Panc1 (cell line): ENCODE results near the gene CCDC192. TPM values are rescaled to one million over a fixed set of nuclear protein-coding genes. Genes with fewer than 3 reads are reported as not detected.
"Not testable (repeated sequence)": the region's sequence is repeated elsewhere in the genome, so short reads cannot be mapped to it uniquely, and the experiment has no call there.

ENCODE experiments used
- ATAC-seq: fragments of 200-7000 bp; cut with Tn5 transposase; 2 replicates; pipeline ENCODE4 v1.9.1; 2020; ENCODE audit warnings: mild to moderate bottlenecking, moderate library complexity
- BruUV-seq: library from RNA; stranded (reverse); fragments of 400-500 nt; replicated peaks from 2 replicates; lab custom pipeline; 2021; lab: Mats Ljungman, UMichigan
- CTCF ChIA-PET: fragments of 300-600 bp; sonication (Branson Sonifier 250); formaldehyde crosslinking; loops from one replicate; lab custom pipeline; 2022; ENCODE audit warnings: antibody characterized with exemption; lab: Charles Lee
- POLR2A ChIA-PET: fragments of 300-600 bp; sonication (Branson Sonifier 250); formaldehyde crosslinking; loops from one replicate; lab custom pipeline; 2022; ENCODE audit warnings: antibody characterized with exemption; lab: Charles Lee
- DNase-seq: peaks from one replicate; pipeline ENCODE4 v3.0.0-alpha.2; 2010; ENCODE audit warnings: low read depth, low spot score
- H3K27ac ChIP-seq: 2 replicates; pipeline ENCODE4 v1.5.1; 2011; ENCODE audit warnings: mild to moderate bottlenecking, low read length, inconsistent platforms
- H3K27me3 ChIP-seq: fragments of 200-500 bp; sonication (Bioruptor generic); 2 replicates; pipeline ENCODE4 v1.6.0; 2014; ENCODE audit warnings: low read length, inconsistent platforms; ENCODE audit not compliant: control insufficient read depth, insufficient read depth
- H3K36me3 ChIP-seq: fragments of 200-500 bp; sonication (Bioruptor generic); 2 replicates; pipeline ENCODE4 v1.5.1; 2014; ENCODE audit warnings: inconsistent platforms, mild to moderate bottlenecking, low read length, moderate library complexity; ENCODE audit not compliant: control insufficient read depth, insufficient read depth
- H3K4me1 ChIP-seq: 2 replicates; pipeline ENCODE4 v1.5.1; 2011; ENCODE audit warnings: inconsistent platforms, mild to moderate bottlenecking, low read length, moderate library complexity; ENCODE audit not compliant: control insufficient read depth, insufficient read depth
- H3K4me3 ChIP-seq, 2 experiments: 2 replicates each; pipeline ENCODE4 v1.5.1; 2011 to 2012; ENCODE audit warnings: low read depth in 2 of 2, low read length in 2 of 2, mild to moderate bottlenecking in 2 of 2, inconsistent platforms in 1 of 2, moderate library complexity in 1 of 2
- H3K9me3 ChIP-seq: fragments of 200-500 bp; sonication (Bioruptor generic); 2 replicates; pipeline ENCODE4 v1.5.1; 2014; ENCODE audit warnings: low read depth, mild to moderate bottlenecking, inconsistent platforms, low read length, moderate library complexity; ENCODE audit not compliant: control insufficient read depth, insufficient read depth
- CTCF ChIP-seq: fragments of 450-650 bp; IDR thresholded peaks from 2 replicates; pipeline ENCODE4 v1.5.1; 2017; ENCODE audit warnings: mild to moderate bottlenecking
- POLR2AphosphoS5 ChIP-seq: IDR thresholded peaks from 2 replicates; pipeline ENCODE4 v1.6.1; 2012; ENCODE audit warnings: mild to moderate bottlenecking, low read depth, low read length, moderate library complexity
- SIN3A ChIP-seq: IDR thresholded peaks from 2 replicates; pipeline ENCODE4 v1.6.1; 2012; ENCODE audit warnings: low read depth, mild to moderate bottlenecking, low read length, moderate library complexity, borderline replicate concordance; ENCODE audit not compliant: insufficient read depth
- TCF7L2 ChIP-seq: IDR thresholded peaks from 2 replicates; pipeline ENCODE4 v1.6.1; 2011; ENCODE audit warnings: mild to moderate bottlenecking, low read depth, low read length, inconsistent platforms
- in situ Hi-C: cut with HindIII; loops from 2 replicates; pipeline ENCODE4 v1.10.0; 2016; ENCODE audit warnings: low sequenced_read_pairs, low pct_unique_long_range_greater_than_20kb
- intact Hi-C: fragments of 100-400 bp; cut with micrococcal nuclease; formaldehyde crosslinking; loops from one replicate; pipeline ENCODE4 v1.10.0; 2022; ENCODE audit not compliant: unreplicated experiment
- total RNA-seq: library from RNA; stranded (reverse); gene quantifications from one replicate; pipeline ENCODE4 v1.2.1, GENCODE V29; 2021; ENCODE audit not compliant: unreplicated experiment
- TF ChIP-seq, protein P1 (sequence below), 2 experiments: IDR thresholded peaks; 2 replicates each; pipeline ENCODE4 v1.6.1; 2011 to 2012; ENCODE audit warnings: low read depth in 2 of 2, control low read depth in 1 of 2, low read length in 1 of 2, mild to moderate bottlenecking in 1 of 2, moderate library complexity in 1 of 2; ENCODE audit not compliant: insufficient read depth in 1 of 2

Gene CCDC192
- total RNA-seq, 1 experiment from 2014 or later = not detected

DNA sequence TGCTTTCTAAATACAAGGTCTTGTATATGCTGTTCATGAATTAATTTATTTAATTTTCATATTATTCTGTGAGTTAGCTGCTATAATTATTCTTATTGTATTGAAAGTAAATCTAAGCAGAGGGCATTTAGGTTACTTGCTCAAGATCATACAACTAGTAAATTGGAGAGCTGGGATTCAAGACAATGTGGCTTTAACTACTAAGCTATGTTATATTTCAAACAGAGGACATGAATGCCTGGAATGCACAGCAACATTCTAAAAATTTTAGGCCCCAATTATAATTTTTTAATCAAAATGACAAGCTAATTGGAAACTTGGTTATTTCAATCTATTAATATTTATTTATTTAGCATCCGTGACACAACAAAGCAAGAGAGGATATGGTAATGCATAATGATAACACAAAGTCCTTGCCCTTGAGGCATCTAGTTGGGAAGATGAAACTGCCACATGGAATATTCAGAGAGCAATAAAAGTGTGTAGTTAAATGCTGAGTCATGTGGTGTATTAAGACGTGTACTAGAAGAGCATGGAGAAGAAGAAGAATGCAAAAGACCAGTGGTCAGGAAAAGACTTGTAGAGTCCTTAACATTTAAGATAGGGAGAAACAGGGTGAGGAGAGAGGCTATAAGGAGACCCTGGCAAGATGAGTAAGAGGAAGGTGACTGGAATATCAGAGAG, 29.9 kb upstream of the CCDC192 start:
- Histone ChIP-seq H3K27ac (no peak overlapping the region), H3K9me3 (no peaks in the 10 kb centered on the region), H3K4me1 (no peaks in the 10 kb centered on the region), H3K36me3 (no peaks in the 10 kb centered on the region), H3K4me3 (no peak overlapping the region), H3K27me3 (no peaks in the 10 kb centered on the region)
- ChIA-PET POLR2A (no interaction called here), CTCF (no interaction called here)
- TF ChIP-seq CTCF = no peak
- no peak for TF ChIP-seq SIN3A
- no peak for TF ChIP-seq TCF7L2
- TF ChIP-seq, protein P1, sequence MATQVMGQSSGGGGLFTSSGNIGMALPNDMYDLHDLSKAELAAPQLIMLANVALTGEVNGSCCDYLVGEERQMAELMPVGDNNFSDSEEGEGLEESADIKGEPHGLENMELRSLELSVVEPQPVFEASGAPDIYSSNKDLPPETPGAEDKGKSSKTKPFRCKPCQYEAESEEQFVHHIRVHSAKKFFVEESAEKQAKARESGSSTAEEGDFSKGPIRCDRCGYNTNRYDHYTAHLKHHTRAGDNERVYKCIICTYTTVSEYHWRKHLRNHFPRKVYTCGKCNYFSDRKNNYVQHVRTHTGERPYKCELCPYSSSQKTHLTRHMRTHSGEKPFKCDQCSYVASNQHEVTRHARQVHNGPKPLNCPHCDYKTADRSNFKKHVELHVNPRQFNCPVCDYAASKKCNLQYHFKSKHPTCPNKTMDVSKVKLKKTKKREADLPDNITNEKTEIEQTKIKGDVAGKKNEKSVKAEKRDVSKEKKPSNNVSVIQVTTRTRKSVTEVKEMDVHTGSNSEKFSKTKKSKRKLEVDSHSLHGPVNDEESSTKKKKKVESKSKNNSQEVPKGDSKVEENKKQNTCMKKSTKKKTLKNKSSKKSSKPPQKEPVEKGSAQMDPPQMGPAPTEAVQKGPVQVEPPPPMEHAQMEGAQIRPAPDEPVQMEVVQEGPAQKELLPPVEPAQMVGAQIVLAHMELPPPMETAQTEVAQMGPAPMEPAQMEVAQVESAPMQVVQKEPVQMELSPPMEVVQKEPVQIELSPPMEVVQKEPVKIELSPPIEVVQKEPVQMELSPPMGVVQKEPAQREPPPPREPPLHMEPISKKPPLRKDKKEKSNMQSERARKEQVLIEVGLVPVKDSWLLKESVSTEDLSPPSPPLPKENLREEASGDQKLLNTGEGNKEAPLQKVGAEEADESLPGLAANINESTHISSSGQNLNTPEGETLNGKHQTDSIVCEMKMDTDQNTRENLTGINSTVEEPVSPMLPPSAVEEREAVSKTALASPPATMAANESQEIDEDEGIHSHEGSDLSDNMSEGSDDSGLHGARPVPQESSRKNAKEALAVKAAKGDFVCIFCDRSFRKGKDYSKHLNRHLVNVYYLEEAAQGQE (IDR thresholded peaks at IDR 0.05; ENCODE audit: insufficient read depth in 1 of 2, low read depth in 2 of 2, low read length in 1 of 2) = no peak
- TF ChIP-seq POLR2AphosphoS5 = no peak
- BruUV-seq = no TSS peak
- intact Hi-C loops (no loop called here), in situ Hi-C loops (no loop called here)
- no peak for DNase-seq
- ATAC-seq = no peak

GRCh38 chr5:127676951-127677350, 26.2 kb upstream of the CCDC192 start:
- POLR2A ChIA-PET, in situ Hi-C loops, H3K27ac ChIP-seq, DNase-seq, H3K36me3 ChIP-seq, intact Hi-C loops, H3K27me3 ChIP-seq, ATAC-seq, CTCF ChIA-PET, H3K9me3 ChIP-seq, BruUV-seq, H3K4me1 ChIP-seq, H3K4me3 ChIP-seq: not testable (repeated sequence)

DNA sequence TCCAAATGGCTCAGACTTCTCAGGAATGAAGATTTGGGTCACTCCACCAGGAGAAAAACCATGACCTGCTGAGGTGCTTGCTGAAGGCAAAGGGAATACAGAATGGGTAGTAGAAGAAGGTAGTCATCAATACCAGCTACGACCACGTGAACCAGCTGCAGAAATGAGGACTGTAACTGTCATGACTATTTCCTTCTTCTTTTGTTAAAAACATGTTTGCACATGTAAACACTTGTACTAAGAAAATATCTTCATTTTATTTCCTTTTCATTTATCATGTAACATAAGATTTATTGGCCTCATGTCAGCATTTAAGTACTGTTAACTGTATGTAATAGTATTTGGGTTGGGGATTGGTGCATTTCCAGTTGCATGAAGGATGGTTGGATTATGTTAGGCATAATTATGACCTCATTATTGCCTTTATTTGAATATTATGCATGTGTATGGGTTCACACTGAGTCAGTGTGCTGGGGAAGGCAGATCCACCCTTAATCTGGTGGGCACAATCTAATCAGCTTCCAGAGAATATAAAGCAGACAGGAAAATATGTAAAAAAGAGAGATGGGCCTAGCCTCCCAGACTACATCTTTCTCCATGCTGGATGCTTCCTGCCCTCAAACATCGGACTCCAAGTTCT, 23.4 kb upstream of the CCDC192 start:
- BruUV-seq, ATAC-seq, H3K4me1 ChIP-seq, H3K27ac ChIP-seq, DNase-seq, in situ Hi-C loops, H3K27me3 ChIP-seq, H3K4me3 ChIP-seq, intact Hi-C loops, POLR2A ChIA-PET, H3K36me3 ChIP-seq, CTCF ChIA-PET, H3K9me3 ChIP-seq: not testable (repeated sequence)
